ENCODE measurements around the gene CDC25B. TPM values are rescaled to one million over a fixed set of nuclear protein-coding genes. Genes with fewer than 3 reads are reported as not detected.

CDC25B gene
- total and polyA plus RNA-seq, 10 of the 15 experiments (the other 5 are each of a cell fraction or from before 2014, with no cell fraction given): 4.6 to 58.8 (median 24.6) TPM

- 38% methylated on average over 78 of the region's 79 CpGs for WGBS (ENCODE audit: insufficient coverage, insufficient replicate concordance, low lambda C conversion rate, missing lambda C conversion rate)
- no TSS peak for BruUV-seq (replicated peaks)
- SMC1A ChIA-PET (ENCODE audit: uncharacterized antibody, unreplicated experiment): interaction anchor here (0.8 to 4.6 kb wide), 4 partner anchors 10 to 69 kb away, joined by 3 to 43 read pairs (median 5); partner anchors contain the start of gene AP5S1
- Histone ChIP-seq H3K27ac (ENCODE audit: control insufficient read depth, insufficient read depth) (no peak overlapping the region), H3K27me3 (replicated peaks in 1 of 2; ENCODE audit: control insufficient read depth in 2 of 2, insufficient read depth in 2 of 2, low read length in 1 of 2) (no peaks in the 10 kb centered on the region), H4K20me1 (ENCODE audit: control insufficient read depth, insufficient read depth) (no peaks in the 10 kb centered on the region), H3K4me1 (ENCODE audit: control insufficient read depth, insufficient read depth, low read length) (peaks cover 17% of the 10 kb centered on the region), H3K4me2 (ENCODE audit: control insufficient read depth, insufficient read depth) (peak overlapping the region; percentile 72), H3K79me2 (ENCODE audit: control insufficient read depth, insufficient read depth, low read length) (peaks cover 14% of the 10 kb centered on the region), H3K9ac (ENCODE audit: control insufficient read depth, insufficient read depth, low read length) (peak overlapping the region; percentile 74), H3K9me3 (replicated peaks; ENCODE audit: control insufficient read depth, insufficient read depth, low read length) (no peaks in the 10 kb centered on the region), H2AFZ (ENCODE audit: control insufficient read depth, low read depth, low read length) (no peak overlapping the region), H3K36me3 (ENCODE audit: control insufficient read depth in 2 of 2, insufficient read depth in 2 of 2, low read length in 1 of 2) (no peaks in the 10 kb centered on the region), H3K4me3 (peak overlapping the region; percentile 82)
- FAIRE-seq (no peak), ATAC-seq (no peak), DNase-seq (ENCODE audit: low read depth, low spot score) (no peak)
- intact Hi-C loops (cut with micrococcal nuclease; ENCODE audit: unreplicated experiment): loop anchor here (2.0 to 10.0 kb wide), 3 partner anchors 69 to 297 kb away; partner anchors contain the start of gene RNF24
- RAD21 ChIA-PET (ENCODE audit: unreplicated experiment): interaction anchor here (1.1 to 5.2 kb wide), 9 partner anchors 10 to 288 kb away, joined by 3 to 31 read pairs (median 4); partner anchors contain the start of genes AP5S1 and CDC25B
- in situ Hi-C loops (cut with MboI): no loop called here
- POLR2A ChIA-PET: interaction anchor here (1.0 to 2.4 kb wide), 2 partner anchors 35 to 59 kb away, joined by 3 to 12 read pairs; partner anchors contain the start of gene AP5S1
- CTCF ChIA-PET: interaction anchor here (1.1 to 4.8 kb wide), 6 partner anchors 17 to 300 kb away, joined by 4 to 85 read pairs (median 17); partner anchors contain the start of genes ADISSP and AP5S1
- TF ChIP-seq IKZF1 (conservative IDR thresholded peaks at IDR 0.05) (peak; percentile 29), SP1 (IDR thresholded peaks at IDR 0.05; ENCODE audit: low read depth, low read length) (no peak)
Measured at GRCh38 chr20:3785240-3786125, 10.6 kb upstream of the CDC25B start.

DNA sequence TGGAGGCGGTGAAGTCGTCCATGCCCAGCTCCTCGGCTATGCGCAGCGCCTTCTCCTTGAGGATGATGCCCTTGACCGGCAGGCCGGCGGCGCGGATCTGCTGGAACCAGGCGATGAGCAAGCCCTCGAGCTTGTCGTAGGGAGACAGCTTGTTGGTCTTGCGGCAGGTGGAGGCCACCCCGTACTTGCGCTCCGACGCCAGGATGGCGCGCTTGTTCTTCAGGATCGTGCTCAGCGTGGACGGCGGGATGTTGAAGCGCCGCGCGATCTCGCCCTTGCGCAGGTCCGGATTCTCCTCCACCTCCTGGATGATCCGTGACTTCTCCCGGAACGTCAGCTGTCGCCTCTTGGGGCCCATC, 10.0 kb upstream of the CDC25B start:
- H3K4me1 ChIP-seq (ENCODE audit: control insufficient read depth, insufficient read depth, low read length): peaks cover 17% of the 10 kb centered on the region
- ChIA-PET POLR2A (interaction anchor here (1.0 to 2.4 kb wide), 3 partner anchors 14 to 58 kb away, joined by 3 to 12 read pairs (median 5); partner anchors contain the start of gene AP5S1), CTCF (interaction anchor here (1.1 to 4.8 kb wide), 8 partner anchors 18 to 299 kb away, joined by 4 to 85 read pairs (median 10); partner anchors contain the start of genes ADISSP and AP5S1), SMC1A (ENCODE audit: uncharacterized antibody, unreplicated experiment) (interaction anchor here (0.8 to 4.6 kb wide), 5 partner anchors 9 to 299 kb away, joined by 3 to 43 read pairs (median 4); partner anchors contain the start of gene AP5S1), RAD21 (ENCODE audit: unreplicated experiment) (interaction anchor here (1.0 to 5.2 kb wide), 12 partner anchors 9 to 299 kb away, joined by 3 to 31 read pairs (median 4); partner anchors contain the start of genes AP5S1 and CDC25B)
- H3K4me2 ChIP-seq (ENCODE audit: control insufficient read depth, insufficient read depth): peak overlapping the region; percentile 72
- peaks cover 14% of the 10 kb centered on the region for H3K79me2 ChIP-seq (ENCODE audit: control insufficient read depth, insufficient read depth, low read length)
- no TSS peak for BruUV-seq (replicated peaks)
- H2AFZ ChIP-seq (ENCODE audit: control insufficient read depth, low read depth, low read length): peak overlapping the region; percentile 55
- H3K27ac ChIP-seq (ENCODE audit: control insufficient read depth, insufficient read depth): peak overlapping the region; percentile 50
- no peaks in the 10 kb centered on the region for H3K27me3 ChIP-seq (replicated peaks in 1 of 2; ENCODE audit: control insufficient read depth in 2 of 2, insufficient read depth in 2 of 2, low read length in 1 of 2)
- FAIRE-seq (no peak), ATAC-seq (peak; percentile 10; the same call in 2 of the 3 replicates), DNase-seq (ENCODE audit: low read depth, low spot score) (no peak)
- H4K20me1 ChIP-seq (ENCODE audit: control insufficient read depth, insufficient read depth): no peaks in the 10 kb centered on the region
- H3K4me3 ChIP-seq: peak overlapping the region; percentile 82
- TF ChIP-seq HDGF (IDR thresholded peaks at IDR 0.05) (0 out of 2 replicates have a peak, but pooled peaks have one; percentile 33), POLR2A (IDR thresholded peaks at IDR 0.05; ENCODE audit: low read depth, low read length) (peak; percentile 57; the same call in 1 of the 2 replicates), REST (IDR thresholded peaks at IDR 0.05; ENCODE audit: low read depth, low read length) (no peak), HDAC6 (IDR thresholded peaks at IDR 0.05; ENCODE audit: unreplicated experiment) (no peak), LARP7 (IDR thresholded peaks at IDR 0.05) (peak; percentile 54; the same call in 1 of the 2 replicates), RB1 (IDR thresholded peaks at IDR 0.05; ENCODE audit: borderline replicate concordance) (0 out of 2 replicates have a peak, but pooled peaks have one; percentile 23)
- in situ Hi-C loops (cut with MboI): no loop called here
- no peaks in the 10 kb centered on the region for H3K9me3 ChIP-seq (replicated peaks; ENCODE audit: control insufficient read depth, insufficient read depth, low read length)
- H3K36me3 ChIP-seq (ENCODE audit: control insufficient read depth in 2 of 2, insufficient read depth in 2 of 2, low read length in 1 of 2): no peaks in the 10 kb centered on the region
- WGBS (ENCODE audit: insufficient coverage, insufficient replicate concordance, low lambda C conversion rate, missing lambda C conversion rate): 9% methylated on average over 33 of the region's 35 CpGs
- intact Hi-C loops (cut with micrococcal nuclease; ENCODE audit: unreplicated experiment): loop anchor here (2.0 to 10.0 kb wide), 3 partner anchors 69 to 296 kb away; partner anchors contain the start of gene RNF24
- peak overlapping the region; percentile 74 for H3K9ac ChIP-seq (ENCODE audit: control insufficient read depth, insufficient read depth, low read length)

Data from GM12878 (cell line).